ENCODE results near the gene CNTNAP2.

CNTNAP2 gene

DNA sequence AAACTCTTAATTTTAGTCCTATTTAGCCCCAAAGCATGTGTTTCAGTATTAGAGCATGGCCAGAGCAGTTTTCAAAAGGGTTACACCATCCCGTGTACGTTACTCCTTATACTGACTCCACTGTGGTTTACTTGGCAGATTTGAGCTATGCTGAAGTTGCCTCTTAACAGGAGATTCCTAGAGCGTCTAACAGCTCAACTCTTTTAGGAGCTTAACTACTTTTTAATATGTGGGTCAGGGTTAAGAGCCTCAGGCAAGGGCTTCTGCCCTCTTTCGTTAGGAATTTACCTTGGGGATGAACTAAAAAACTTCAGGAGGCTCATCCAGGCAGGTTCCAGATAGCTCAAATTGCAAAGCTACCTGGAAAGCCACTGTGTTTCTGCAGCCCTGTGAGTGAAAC, 1799.2 kb downstream of the CNTNAP2 start:
- no CpG with 5 or more reads among the region's 4 CpGs for WGBS (ENCODE audit: extremely low coverage, insufficient coverage, insufficient read length)

DNA sequence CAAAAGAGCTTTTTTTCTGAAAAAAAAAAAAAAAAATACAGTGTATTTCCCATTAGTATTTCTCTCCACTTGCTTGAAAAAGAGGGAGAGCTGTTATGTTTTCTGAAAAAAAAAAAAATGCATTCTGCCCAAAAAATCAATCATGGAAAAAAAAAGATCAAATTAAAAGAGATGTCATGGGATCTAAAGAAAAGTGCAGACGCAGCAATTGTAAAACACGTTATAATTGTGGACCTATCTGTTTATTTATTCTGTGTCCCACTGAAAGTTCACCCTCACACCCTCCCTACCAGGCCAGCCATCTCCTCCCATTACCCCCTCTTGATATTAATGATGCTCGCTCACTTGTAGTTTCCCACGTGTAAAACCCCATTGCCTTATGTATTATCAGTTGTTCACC, 1800.0 kb downstream of the CNTNAP2 start:
- H4K12ac ChIP-seq (ENCODE audit: low read depth, low read length) = no peak overlapping the region
- H3K79me2 ChIP-seq (ENCODE audit: control insufficient read depth, insufficient read depth, low read length, poor library complexity) = no peaks in the 10 kb centered on the region
- H3K36me3 ChIP-seq (ENCODE audit: control insufficient read depth in 1 of 2, insufficient read depth in 2 of 2, low read length in 2 of 2) = no peaks in the 10 kb centered on the region
- H2AFZ ChIP-seq (ENCODE audit: insufficient read depth, low read length, poor library complexity) = no peak overlapping the region
- no peak overlapping the region for H3K4ac ChIP-seq (ENCODE audit: low read depth, low read length)
- no peak overlapping the region for H3K4me3 ChIP-seq (ENCODE audit: low read depth, low read length)
- no peak overlapping the region for H3K14ac ChIP-seq (ENCODE audit: low read length)
- H3K9ac ChIP-seq (ENCODE audit: low read length) = no peak overlapping the region
- H3K18ac ChIP-seq (ENCODE audit: low read length) = no peak overlapping the region
- H3K4me1 ChIP-seq (ENCODE audit: control insufficient read depth in 1 of 2, insufficient read depth in 2 of 2, low read length in 2 of 2) = no peaks in the 10 kb centered on the region
- H2BK120ac ChIP-seq (ENCODE audit: insufficient read depth, low read length, poor library complexity) = no peak overlapping the region
- no peak overlapping the region for H3K4me2 ChIP-seq (ENCODE audit: low read length)
- H4K91ac ChIP-seq (ENCODE audit: low read depth, low read length) = no peak overlapping the region
- no CpG with 5 or more reads among the region's 4 CpGs for WGBS (ENCODE audit: extremely low coverage, insufficient coverage, insufficient read length)
- H3K9me3 ChIP-seq (ENCODE audit: insufficient read depth, low read depth, low read length) = no peaks in the 10 kb centered on the region
- no peak overlapping the region for H2BK12ac ChIP-seq (ENCODE audit: low read length)
- H3K27ac ChIP-seq (ENCODE audit: low read depth, low read length) = no peak overlapping the region
- no peak overlapping the region for H3K23ac ChIP-seq (ENCODE audit: low read length)
- no peak overlapping the region for H2AK5ac ChIP-seq (ENCODE audit: low read length)
- no peak for DNase-seq
- H4K8ac ChIP-seq (ENCODE audit: low read depth, low read length) = no peak overlapping the region
- H2BK5ac ChIP-seq (ENCODE audit: low read depth, low read length, poor library complexity) = no peak overlapping the region
- no peaks in the 10 kb centered on the region for H3K27me3 ChIP-seq (ENCODE audit: insufficient read depth, low read length)
- no peaks in the 10 kb centered on the region for H3K79me1 ChIP-seq (ENCODE audit: low read length)

More for the DNA sequence above, 1799.2 kb downstream of the CNTNAP2 start:
- no peak overlapping the region for H2BK12ac ChIP-seq (ENCODE audit: low read length)
- no peak overlapping the region for H3K9ac ChIP-seq (ENCODE audit: low read length)
- H3K9me3 ChIP-seq (ENCODE audit: insufficient read depth, low read depth, low read length) = no peaks in the 10 kb centered on the region
- H2AFZ ChIP-seq (ENCODE audit: insufficient read depth, low read length, poor library complexity) = no peak overlapping the region
- DNase-seq = peak; percentile 1 to 65
- no peak overlapping the region for H3K4me2 ChIP-seq (ENCODE audit: low read length)
- no peak overlapping the region for H2AK5ac ChIP-seq (ENCODE audit: low read length)
- H3K4me3 ChIP-seq (ENCODE audit: low read depth, low read length) = no peak overlapping the region
- H3K14ac ChIP-seq (ENCODE audit: low read length) = no peak overlapping the region
- no peaks in the 10 kb centered on the region for H3K79me1 ChIP-seq (ENCODE audit: low read length)
- no peak overlapping the region for H2BK5ac ChIP-seq (ENCODE audit: low read depth, low read length, poor library complexity)
- no peak overlapping the region for H2BK120ac ChIP-seq (ENCODE audit: insufficient read depth, low read length, poor library complexity)
- peaks cover 0 to 3% of the 10 kb centered on the region in 2 experiments for H3K4me1 ChIP-seq (ENCODE audit: control insufficient read depth in 1 of 2, insufficient read depth in 2 of 2, low read length in 2 of 2)
- no peak overlapping the region for H4K12ac ChIP-seq (ENCODE audit: low read depth, low read length)
- H3K27me3 ChIP-seq (ENCODE audit: insufficient read depth, low read length) = no peaks in the 10 kb centered on the region
- no peak overlapping the region for H3K27ac ChIP-seq (ENCODE audit: low read depth, low read length)
- H3K36me3 ChIP-seq (ENCODE audit: control insufficient read depth in 1 of 2, insufficient read depth in 2 of 2, low read length in 2 of 2) = no peaks in the 10 kb centered on the region
- H3K79me2 ChIP-seq (ENCODE audit: control insufficient read depth, insufficient read depth, low read length, poor library complexity) = no peaks in the 10 kb centered on the region
- H3K18ac ChIP-seq (ENCODE audit: low read length) = no peak overlapping the region
- H4K91ac ChIP-seq (ENCODE audit: low read depth, low read length) = no peak overlapping the region
- H4K8ac ChIP-seq (ENCODE audit: low read depth, low read length) = no peak overlapping the region
- no peak overlapping the region for H3K4ac ChIP-seq (ENCODE audit: low read depth, low read length)
- no peak overlapping the region for H3K23ac ChIP-seq (ENCODE audit: low read length)

DNA sequence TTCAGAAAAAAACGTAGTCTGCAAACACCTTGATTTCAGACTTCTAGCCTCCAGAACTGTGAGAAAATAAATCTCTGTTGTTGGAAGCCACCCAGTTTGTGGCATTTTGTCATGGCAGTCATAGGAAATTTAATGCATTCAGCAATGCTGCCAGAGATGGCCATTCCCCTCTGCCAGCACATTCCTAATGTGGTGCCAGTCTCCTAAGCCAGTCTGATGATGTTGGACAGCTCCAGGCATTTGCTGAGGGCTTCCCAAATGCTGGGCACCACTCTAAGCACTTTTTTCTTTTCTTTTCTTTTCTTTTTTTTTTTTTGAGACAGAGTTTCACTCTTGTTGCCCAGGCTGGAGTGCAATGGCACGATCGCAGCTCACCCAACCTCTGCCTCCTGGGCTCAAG, 1807.2 kb downstream of the CNTNAP2 start:
- no peak overlapping the region for H4K8ac ChIP-seq (ENCODE audit: low read depth, low read length)
- no peaks in the 10 kb centered on the region for H3K79me2 ChIP-seq (ENCODE audit: control insufficient read depth, insufficient read depth, low read length, poor library complexity)
- H3K18ac ChIP-seq (ENCODE audit: low read length) = no peak overlapping the region
- no peaks in the 10 kb centered on the region for H3K4me1 ChIP-seq (ENCODE audit: control insufficient read depth in 1 of 2, insufficient read depth in 2 of 2, low read length in 2 of 2)
- H3K79me1 ChIP-seq (ENCODE audit: low read length) = no peaks in the 10 kb centered on the region
- H3K4ac ChIP-seq (ENCODE audit: low read depth, low read length) = no peak overlapping the region
- H3K36me3 ChIP-seq (ENCODE audit: control insufficient read depth in 1 of 2, insufficient read depth in 2 of 2, low read length in 2 of 2) = no peaks in the 10 kb centered on the region
- no peak overlapping the region for H3K4me3 ChIP-seq (ENCODE audit: low read depth, low read length)
- no peak overlapping the region for H3K9ac ChIP-seq (ENCODE audit: low read length)
- H2AFZ ChIP-seq (ENCODE audit: insufficient read depth, low read length, poor library complexity) = no peak overlapping the region
- H4K91ac ChIP-seq (ENCODE audit: low read depth, low read length) = no peak overlapping the region
- no peak overlapping the region for H2AK5ac ChIP-seq (ENCODE audit: low read length)
- H3K4me2 ChIP-seq (ENCODE audit: low read length) = no peak overlapping the region
- H2BK120ac ChIP-seq (ENCODE audit: insufficient read depth, low read length, poor library complexity) = no peak overlapping the region
- DNase-seq = no peak
- no peaks in the 10 kb centered on the region for H3K27me3 ChIP-seq (ENCODE audit: insufficient read depth, low read length)
- no peaks in the 10 kb centered on the region for H3K9me3 ChIP-seq (ENCODE audit: insufficient read depth, low read depth, low read length)
- no peak overlapping the region for H3K27ac ChIP-seq (ENCODE audit: low read depth, low read length)
- H4K12ac ChIP-seq (ENCODE audit: low read depth, low read length) = no peak overlapping the region
- no CpG with 5 or more reads among the region's 3 CpGs for WGBS (ENCODE audit: extremely low coverage, insufficient coverage, insufficient read length)
- H3K14ac ChIP-seq (ENCODE audit: low read length) = no peak overlapping the region
- no peak overlapping the region for H2BK5ac ChIP-seq (ENCODE audit: low read depth, low read length, poor library complexity)
- H2BK12ac ChIP-seq (ENCODE audit: low read length) = no peak overlapping the region
- no peak overlapping the region for H3K23ac ChIP-seq (ENCODE audit: low read length)

- Histone ChIP-seq H4K12ac (ENCODE audit: low read depth, low read length) (no peak overlapping the region), H2BK12ac (ENCODE audit: low read length) (no peak overlapping the region), H2BK120ac (ENCODE audit: insufficient read depth, low read length, poor library complexity) (no peak overlapping the region), H3K18ac (ENCODE audit: low read length) (no peak overlapping the region), H3K14ac (ENCODE audit: low read length) (no peak overlapping the region), H3K36me3 (ENCODE audit: control insufficient read depth in 1 of 2, insufficient read depth in 2 of 2, low read length in 2 of 2) (no peaks in the 10 kb centered on the region), H3K4me2 (ENCODE audit: low read length) (no peak overlapping the region), H3K9me3 (ENCODE audit: insufficient read depth, low read depth, low read length) (no peaks in the 10 kb centered on the region), H2AK5ac (ENCODE audit: low read length) (no peak overlapping the region), H3K27ac (ENCODE audit: low read depth, low read length) (no peak overlapping the region), H3K27me3 (ENCODE audit: insufficient read depth, low read length) (no peaks in the 10 kb centered on the region), H2AFZ (ENCODE audit: insufficient read depth, low read length, poor library complexity) (no peak overlapping the region), H4K8ac (ENCODE audit: low read depth, low read length) (no peak overlapping the region), H3K4ac (ENCODE audit: low read depth, low read length) (no peak overlapping the region), H3K9ac (ENCODE audit: low read length) (no peak overlapping the region), H3K79me2 (ENCODE audit: control insufficient read depth, insufficient read depth, low read length, poor library complexity) (no peaks in the 10 kb centered on the region), H4K91ac (ENCODE audit: low read depth, low read length) (no peak overlapping the region), H3K79me1 (ENCODE audit: low read length) (no peaks in the 10 kb centered on the region), H3K4me1 (ENCODE audit: control insufficient read depth in 1 of 2, insufficient read depth in 2 of 2, low read length in 2 of 2) (no peaks in the 10 kb centered on the region), H2BK5ac (ENCODE audit: low read depth, low read length, poor library complexity) (no peak overlapping the region), H3K23ac (ENCODE audit: low read length) (no peak overlapping the region), H3K4me3 (ENCODE audit: low read depth, low read length) (no peak overlapping the region)
- no peak for DNase-seq
- WGBS (ENCODE audit: extremely low coverage, insufficient coverage, insufficient read length) = no CpG with 5 or more reads among the region's 4 CpGs
Observed at GRCh38 chr7:147937428-147937827, 1820.8 kb downstream of the CNTNAP2 start.
